ENCODE data around the gene SNX30.

Gene SNX30

GRCh38 chr9:112780450-112781036 is 30.0 kb downstream of the SNX30 start:
- DNase-seq (ENCODE audit: low read depth in 1 of 2, low spot score in 1 of 2) = no peak

- no peak for DNase-seq (ENCODE audit: low read depth in 1 of 2, low spot score in 1 of 2)
These were observed 31.7 kb downstream of the SNX30 start for GRCh38 chr9:112782218-112782617.

GRCh38 chr9:112783551-112783954 is 33.0 kb downstream of the SNX30 start:
- DNase-seq (ENCODE audit: low read depth in 1 of 2, low spot score in 1 of 2) = no peak

- no peak for DNase-seq (ENCODE audit: low read depth in 1 of 2, low spot score in 1 of 2)
These were observed 33.6 kb downstream of the SNX30 start for GRCh38 chr9:112784020-112784785.

- DNase-seq (ENCODE audit: low read depth in 1 of 2, low spot score in 1 of 2) = no peak
These were observed 35.4 kb downstream of the SNX30 start for GRCh38 chr9:112785986-112786385.

- no peak for DNase-seq (ENCODE audit: low read depth in 1 of 2, low spot score in 1 of 2)
These were observed 36.4 kb downstream of the SNX30 start for GRCh38 chr9:112786829-112787520.

GRCh38 chr9:112787978-112788377 is 37.4 kb downstream of the SNX30 start:
- DNase-seq (ENCODE audit: low read depth in 1 of 2, low spot score in 1 of 2) = no peak

GRCh38 chr9:112789473-112789872 is 38.9 kb downstream of the SNX30 start:
- no peak for DNase-seq (ENCODE audit: low read depth in 1 of 2, low spot score in 1 of 2)

- no peak for DNase-seq (ENCODE audit: low read depth in 1 of 2, low spot score in 1 of 2)
These were observed 39.6 kb downstream of the SNX30 start for GRCh38 chr9:112789891-112790774.

GRCh38 chr9:112792670-112793069 is 42.1 kb downstream of the SNX30 start:
- DNase-seq (ENCODE audit: low read depth in 1 of 2, low spot score in 1 of 2) = no peak

- peak; percentile 66 to 70 for DNase-seq (ENCODE audit: low read depth in 1 of 2, low spot score in 1 of 2)
These were observed 42.8 kb downstream of the SNX30 start for GRCh38 chr9:112793213-112793810.

- DNase-seq (ENCODE audit: low read depth in 1 of 2, low spot score in 1 of 2) = no peak
These were observed 44.2 kb downstream of the SNX30 start for GRCh38 chr9:112794731-112795130.

GRCh38 chr9:112795921-112796320 is 45.4 kb downstream of the SNX30 start:
- DNase-seq (ENCODE audit: low read depth in 1 of 2, low spot score in 1 of 2) = no peak

- DNase-seq (ENCODE audit: low read depth in 1 of 2, low spot score in 1 of 2) = no peak
These were observed 45.9 kb downstream of the SNX30 start for GRCh38 chr9:112796485-112796884.

- DNase-seq (ENCODE audit: low read depth in 1 of 2, low spot score in 1 of 2) = no peak
These were observed 58.8 kb downstream of the SNX30 start for GRCh38 chr9:112809351-112809848.

GRCh38 chr9:112809906-112810305 is 59.3 kb downstream of the SNX30 start:
- DNase-seq (ENCODE audit: low read depth in 1 of 2, low spot score in 1 of 2) = no peak

GRCh38 chr9:112810696-112811490 is 60.3 kb downstream of the SNX30 start:
- no peak for DNase-seq (ENCODE audit: low read depth in 1 of 2, low spot score in 1 of 2)

GRCh38 chr9:112811518-112811917 is 61.0 kb downstream of the SNX30 start:
- no peak for DNase-seq (ENCODE audit: low read depth in 1 of 2, low spot score in 1 of 2)

- DNase-seq (ENCODE audit: low read depth in 1 of 2, low spot score in 1 of 2) = no peak
These were observed 65.3 kb downstream of the SNX30 start for GRCh38 chr9:112815868-112816267.

- no peak for DNase-seq (ENCODE audit: low read depth in 1 of 2, low spot score in 1 of 2)
These were observed 67.3 kb downstream of the SNX30 start for GRCh38 chr9:112817860-112818203.

All from stimulated activated CD4-positive, alpha-beta T cell treated with anti-CD3 and anti-CD28 coated beads, Interleukin-15, amount 100 ng/mL, for 1 hour (primary cell).